GM19372 (cell line): ENCODE data around the gene CCDC57.

Source experiments
- ATAC-seq: cut with Tn5 transposase; IDR thresholded peaks from one replicate; pipeline ENCODE4 v1.9.1; 2021; ENCODE audit warnings: mild to moderate bottlenecking, low read depth, moderate library complexity; ENCODE audit not compliant: unreplicated experiment

Gene CCDC57

DNA sequence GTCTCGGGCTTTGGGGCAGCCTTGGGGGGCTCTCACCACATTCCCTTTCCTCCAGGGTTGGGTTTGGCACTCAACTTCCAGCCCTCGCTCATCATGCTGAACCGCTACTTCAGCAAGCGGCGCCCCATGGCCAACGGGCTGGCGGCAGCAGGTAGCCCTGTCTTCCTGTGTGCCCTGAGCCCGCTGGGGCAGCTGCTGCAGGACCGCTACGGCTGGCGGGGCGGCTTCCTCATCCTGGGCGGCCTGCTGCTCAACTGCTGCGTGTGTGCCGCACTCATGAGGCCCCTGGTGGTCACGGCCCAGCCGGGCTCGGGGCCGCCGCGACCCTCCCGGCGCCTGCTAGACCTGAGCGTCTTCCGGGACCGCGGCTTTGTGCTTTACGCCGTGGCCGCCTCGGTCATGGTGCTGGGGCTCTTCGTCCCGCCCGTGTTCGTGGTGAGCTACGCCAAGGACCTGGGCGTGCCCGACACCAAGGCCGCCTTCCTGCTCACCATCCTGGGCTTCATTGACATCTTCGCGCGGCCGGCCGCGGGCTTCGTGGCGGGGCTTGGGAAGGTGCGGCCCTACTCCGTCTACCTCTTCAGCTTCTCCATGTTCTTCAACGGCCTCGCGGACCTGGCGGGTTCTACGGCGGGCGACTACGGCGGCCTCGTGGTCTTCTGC is 24.6 kb upstream of the CCDC57 start:
- no peak for ATAC-seq

DNA sequence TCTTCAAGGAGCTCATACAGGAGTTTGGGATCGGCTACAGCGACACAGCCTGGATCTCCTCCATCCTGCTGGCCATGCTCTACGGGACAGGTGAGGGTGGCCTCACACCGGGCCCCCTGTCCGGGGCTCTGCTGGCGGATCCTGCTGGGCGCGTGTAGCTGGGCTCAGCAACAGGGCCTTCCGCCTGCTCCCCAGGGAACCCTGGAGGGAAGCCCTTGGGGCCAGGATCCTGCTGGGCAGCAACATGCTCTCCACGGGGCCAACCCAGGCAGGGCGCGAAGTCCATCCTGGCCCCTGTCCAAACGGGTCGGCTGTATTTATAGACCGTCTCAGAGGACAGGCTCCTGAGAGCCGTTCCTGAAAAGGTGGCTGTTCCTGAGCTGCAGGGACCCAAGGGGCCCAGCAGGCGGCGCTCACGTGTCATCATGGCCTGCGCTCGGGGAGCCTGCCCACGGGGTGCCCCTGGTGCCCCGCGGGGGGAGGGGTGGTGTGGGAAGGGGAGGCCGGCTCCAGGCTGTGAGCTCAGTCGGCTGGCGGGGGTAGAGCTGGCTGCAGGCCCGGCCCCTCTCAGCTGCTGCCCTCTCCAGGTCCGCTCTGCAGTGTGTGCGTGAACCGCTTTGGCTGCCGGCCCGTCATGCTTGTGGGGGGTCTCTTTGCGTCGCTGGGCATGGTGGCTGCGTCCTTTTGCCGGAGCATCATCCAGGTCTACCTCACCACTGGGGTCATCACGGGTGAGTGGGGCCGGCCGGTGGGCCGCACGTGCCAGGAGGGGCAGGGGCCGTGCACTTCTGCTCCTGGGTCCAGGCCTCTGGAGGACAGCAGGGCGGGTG is 23.7 kb upstream of the CCDC57 start:
- ATAC-seq = no peak

DNA sequence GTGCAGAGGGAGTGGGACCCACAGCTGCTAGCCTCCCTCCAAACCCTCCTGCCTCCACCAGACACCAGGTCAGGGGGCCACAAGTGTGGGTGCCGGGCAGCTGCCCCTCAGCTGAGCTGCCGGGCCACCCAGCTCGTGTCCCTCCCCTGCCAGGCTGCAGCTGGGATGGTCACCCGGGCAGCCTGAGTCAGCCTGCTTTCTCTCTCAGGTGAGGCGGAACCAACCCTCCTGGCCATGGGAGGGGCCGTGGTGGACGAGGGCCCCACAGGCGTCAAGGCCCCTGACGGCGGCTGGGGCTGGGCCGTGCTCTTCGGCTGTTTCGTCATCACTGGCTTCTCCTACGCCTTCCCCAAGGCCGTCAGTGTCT is 23.1 kb upstream of the CCDC57 start:
- no peak for ATAC-seq

DNA sequence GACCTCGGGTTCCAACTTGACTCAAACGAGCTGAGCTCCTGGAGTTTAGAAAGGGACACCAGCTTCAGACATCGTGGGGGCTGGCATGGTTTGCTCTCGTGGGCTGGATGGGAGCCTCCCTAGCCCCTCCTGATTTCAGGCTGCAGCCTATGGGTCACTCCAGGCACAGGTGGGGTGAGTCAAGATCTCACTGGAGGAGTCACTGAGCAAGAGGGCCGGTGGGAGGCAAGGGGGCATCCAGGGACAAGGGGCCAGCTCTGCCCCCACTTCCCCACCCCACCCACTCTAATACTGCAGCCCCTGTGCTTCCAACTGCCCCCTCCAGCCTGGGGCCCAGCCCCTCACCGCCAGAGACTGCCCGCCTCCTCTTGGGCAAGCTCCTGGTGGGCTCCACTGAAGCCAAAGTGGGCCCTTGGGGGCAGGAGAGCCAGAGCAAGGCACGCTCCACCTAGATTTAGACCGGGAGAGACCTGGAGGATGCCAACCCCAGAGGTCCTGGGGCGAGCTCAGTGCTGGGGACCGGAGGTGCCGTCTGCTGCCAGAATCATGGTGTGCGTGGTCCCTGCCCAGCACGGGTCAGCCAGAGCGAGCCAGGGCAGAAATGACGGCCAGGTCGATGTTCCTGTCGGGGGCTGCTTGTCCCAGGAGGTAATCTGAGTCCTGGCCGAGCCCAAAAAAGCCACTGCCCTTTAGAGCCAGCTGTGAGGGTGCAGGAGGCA is 22.6 kb upstream of the CCDC57 start:
- ATAC-seq = no peak

DNA sequence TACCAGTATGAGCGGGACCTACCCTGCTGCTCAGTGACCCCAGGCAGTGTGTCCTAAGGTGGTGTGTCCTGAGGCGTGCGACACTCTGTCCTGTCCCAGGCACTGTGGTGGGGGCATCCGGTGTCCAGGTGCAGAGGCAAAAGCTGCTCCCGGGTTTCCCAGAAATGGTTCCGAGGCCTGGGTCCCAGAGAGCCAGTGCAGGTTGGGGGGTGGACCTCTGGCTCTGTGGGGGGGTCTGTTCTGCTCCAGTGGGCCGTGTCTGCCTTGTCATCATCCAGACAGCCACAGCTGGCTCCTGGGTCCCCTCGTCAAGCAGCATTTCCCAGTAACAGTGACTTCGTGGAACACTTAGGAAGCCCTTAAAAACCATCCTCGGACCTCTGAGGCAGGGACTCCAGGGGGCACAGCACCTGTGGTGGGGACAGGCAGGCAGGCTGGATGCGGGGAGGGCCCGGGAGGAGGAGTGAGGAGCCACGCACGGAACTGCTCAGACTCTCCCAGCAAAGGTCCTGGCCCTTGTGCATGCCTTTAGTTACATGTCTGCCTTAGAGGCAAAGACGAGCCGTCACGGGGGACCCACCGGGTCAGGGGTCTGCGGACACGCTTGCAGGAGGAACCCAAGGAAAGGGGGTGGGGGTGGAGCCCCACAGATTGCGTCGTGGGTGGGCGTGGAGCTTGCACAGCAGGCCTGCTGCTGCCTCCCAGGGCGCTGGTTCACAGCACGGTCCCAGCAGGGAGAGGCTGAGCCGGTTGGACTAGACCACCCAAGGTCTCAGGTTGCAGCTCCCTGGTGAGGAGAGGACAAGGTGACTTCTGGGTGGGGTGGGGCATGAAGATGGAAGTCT is 21.8 kb upstream of the CCDC57 start:
- ATAC-seq = no peak

DNA sequence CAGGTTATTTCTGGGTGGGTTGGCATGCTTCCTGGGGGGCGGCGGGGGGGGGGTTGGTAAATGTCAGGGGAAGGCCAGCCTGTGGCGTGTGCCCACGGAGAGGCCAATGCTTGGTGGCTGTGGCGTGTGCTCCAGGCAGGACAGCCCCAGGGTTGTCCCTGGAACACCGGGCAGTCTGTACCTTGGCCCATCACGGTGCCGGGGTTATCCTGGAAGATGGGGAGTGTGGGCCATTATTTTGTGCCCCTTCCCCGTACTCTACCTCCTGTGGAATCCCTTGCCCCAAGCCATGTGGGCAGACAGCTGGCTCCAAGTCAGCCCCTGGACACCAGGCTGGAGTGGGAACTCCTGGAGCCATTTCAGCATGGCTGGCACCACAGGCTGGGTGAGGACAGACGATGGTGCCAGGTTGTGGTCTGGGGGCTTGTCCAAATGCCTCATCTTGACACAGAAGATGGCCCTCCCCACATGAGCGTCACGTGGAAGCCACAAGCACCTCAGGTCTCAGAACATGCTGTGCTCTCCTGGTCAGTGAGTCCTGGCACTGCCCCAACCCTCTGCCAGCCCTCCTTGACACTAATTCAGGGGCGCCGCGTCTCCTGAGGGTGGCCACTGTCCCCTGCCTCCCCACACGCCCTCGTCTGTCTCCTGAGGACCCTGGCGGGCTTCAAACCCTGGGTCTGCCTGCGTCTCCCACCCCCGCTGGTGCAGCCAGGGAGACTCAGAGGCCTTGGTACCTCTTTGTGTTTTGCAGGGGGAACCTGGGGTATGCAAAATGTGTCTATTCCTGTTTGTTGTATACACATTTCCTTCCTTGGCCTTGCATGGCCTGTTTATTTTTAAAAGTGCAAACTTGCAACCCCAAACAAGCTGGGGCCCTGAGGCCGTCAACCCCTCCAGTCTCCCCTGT is 20.5 kb upstream of the CCDC57 start:
- no peak for ATAC-seq

DNA sequence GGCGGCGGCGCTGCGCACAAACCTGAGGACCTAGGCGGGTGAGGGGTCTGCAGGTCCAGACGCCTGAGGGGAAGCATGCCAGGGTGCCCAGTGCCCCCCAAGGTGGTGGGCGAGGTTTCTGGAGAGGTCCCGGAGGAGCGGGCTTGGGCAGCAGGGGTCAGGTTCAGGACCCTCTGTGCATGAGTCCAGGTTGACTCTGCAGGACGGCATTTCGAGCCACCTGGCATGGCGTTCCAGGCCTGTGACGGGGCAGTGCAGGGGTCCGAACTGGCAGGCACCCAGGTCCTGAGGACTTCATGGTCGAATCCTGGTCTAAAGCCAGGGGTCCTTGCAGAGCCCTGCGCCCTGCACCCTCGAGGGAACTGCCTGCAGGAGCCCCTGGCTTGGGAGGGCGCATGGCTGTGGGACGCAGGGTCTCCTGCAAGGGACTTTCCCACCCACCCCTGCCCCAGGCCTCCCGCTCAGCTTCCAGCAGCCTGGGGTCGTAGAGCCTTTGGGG is 19.7 kb upstream of the CCDC57 start:
- ATAC-seq = no peak

DNA sequence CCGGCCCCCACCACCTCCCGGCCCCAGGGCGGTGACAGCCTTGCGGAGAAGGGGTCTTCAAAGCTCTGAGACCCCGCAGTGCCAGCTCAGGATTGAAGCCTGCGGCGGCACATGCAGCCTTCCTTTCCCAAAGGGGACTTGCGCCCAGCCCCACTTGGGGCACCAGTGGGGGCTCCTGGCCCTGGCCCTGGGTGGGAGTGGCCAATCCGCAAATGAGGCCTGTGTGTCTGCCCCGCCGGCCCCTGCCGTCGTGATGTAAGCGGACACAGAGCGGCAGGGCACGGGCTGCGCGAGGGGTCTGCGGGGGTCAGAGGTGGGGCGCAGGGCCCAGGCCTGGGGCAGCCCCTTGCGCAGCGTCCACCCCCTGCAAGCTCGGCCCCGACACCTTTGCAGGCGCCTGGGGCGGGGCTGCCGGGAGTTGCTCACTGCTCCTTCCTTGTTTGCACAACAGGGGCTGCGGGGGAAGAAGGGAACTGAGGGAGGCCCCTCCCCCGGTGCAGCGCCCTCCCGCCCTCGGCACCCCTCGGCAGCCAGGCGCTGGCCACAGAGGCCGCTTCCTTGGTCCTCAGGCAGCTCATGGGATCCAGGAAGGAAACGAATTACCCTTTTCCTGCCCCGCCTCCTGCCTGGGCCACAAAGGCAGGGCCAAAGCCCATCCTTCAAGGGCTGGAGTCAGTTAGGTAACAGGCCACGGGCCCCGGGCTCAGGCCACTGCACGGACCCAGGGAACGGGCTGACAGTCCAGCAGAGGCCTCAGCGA is 19.1 kb upstream of the CCDC57 start:
- no peak for ATAC-seq

DNA sequence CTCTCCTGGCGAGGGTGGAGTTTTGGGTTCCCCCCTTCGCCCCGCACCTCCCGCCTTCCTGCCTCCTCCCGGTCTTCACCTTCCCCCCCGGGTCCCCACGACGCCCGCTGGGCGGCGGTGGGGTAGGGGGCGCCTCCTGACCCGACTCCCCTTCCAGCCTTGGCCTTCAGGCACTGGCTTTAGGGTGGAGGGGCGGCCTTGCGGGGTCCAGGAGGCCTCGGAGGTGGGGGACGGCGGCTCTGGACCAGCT is 18.6 kb upstream of the CCDC57 start:
- no peak for ATAC-seq

DNA sequence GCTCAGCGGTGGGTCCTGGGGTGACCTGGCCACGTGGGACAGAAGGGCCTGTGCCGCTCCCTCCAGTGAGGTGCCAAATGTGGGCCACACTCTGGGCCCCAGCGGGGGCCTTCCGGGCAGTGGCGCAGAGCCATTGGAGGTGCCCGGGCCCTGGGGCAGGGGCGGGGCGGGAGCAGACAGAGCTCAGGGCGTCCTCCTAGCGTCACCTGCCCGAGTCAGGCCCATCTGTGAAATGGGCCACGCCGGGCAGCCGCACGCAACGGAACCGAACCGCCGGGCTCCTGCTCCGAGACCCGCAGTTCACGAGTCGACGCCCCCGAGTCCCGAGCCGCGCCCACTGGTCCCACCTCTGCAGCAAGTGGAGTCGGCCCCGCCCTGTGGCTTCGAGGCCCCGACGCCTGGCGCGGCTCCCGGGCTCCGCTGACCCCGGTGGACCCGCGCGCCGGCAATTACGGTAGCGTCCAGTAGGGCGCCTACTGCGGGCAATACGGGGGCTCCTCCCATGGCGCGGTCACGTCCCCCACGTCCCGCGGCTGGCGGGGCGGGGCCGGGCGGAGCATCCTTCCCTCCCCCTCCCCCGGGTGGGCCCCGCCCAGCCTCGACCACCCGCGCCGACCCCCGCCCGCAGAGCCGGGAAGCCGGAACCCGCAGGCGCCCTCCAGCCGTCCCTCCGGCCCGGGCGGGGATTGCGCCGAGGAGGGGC is 18.1 kb upstream of the CCDC57 start:
- ATAC-seq = peak; percentile 35

DNA sequence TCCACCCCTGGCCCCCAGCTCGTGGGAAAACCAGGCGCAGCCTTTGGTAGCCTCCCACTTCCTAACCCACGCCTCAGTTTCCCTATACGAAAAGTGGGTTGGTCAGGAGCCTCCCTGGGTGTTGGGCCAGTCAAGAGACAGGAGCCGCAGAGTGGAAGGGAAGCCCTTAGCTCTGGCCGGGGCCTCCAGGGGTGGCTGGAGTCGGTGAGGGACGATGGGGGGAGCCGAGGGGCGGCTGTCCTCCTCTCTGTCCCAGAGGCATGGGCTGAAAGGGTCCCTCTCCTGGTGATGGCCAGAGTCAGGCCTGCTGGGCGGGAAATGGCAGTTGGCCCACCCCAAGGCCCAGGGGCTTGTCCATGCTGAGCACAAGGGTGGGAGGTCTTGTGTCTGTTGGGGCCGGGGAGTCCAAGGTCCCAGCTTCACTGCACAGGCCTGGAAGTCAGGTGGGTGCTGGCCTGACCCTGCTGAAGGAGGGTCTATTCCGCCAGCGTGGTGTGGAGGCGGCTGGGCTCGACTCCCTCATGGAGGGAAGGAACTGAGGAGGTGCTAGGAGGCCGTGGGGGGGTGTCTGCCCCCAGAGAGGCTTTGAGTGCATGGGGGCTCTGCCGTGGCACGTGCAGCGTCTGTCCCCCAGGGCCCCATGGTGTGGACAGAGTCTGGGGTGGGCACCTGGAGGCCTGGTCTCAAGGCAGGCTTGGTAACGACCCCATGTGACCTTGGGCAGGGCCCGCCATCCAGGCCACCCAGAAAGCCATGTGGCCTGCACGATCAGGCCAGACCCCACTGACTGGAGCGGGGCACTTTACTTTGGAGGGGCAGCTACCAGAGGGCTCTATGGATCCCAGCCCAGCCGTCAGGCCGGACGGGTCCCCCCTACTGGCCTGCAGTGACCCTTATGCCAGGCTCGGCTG is 17.3 kb upstream of the CCDC57 start:
- ATAC-seq = no peak

DNA sequence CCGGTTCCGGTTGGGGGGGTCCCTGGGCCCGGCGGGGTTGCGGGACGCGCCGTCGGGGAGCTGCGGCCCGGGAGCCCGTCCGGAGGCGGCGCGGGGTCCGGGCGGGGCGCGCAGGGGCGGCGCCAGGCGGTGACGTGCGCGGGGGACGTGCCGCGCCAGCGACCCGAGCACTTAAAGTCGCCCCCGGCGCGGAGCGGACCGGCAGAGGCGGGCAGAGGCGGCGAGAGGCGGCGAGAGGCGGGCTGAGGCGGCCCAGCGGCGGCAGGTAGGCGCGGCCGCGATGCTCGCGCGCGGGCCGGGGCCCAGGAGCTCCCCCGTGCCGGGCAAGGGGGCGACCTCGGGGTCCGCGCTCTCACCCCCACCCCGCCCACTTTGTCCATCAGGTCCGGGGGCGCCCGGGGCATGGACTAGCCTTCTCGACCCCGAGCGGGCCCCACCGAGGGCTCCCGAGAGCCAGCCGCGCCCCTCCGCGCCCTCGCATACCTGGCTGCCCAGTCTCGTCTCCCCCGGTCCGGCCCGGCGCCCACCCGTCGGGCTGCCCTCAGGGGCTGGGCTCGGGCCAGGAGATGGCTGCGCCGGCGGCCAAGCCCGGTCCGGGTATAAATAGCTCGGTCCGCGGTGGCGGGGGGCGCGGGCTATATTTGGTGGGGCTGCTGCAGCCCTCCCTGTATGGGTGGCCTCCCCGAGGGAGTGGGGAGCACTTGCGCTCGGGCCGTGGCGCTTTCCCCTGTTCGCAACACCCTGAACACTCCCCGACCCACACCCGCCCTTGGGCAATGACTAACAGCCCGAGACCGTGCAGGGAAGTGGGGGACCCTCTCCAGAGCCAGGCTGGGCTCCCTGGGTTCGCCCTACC is 16.4 kb upstream of the CCDC57 start, which contains the start of gene SLC16A3:
Gene SLC16A3 (plus strand): TSS at position 201 of the 856 bp plus-strand sequence. CDS start 6,967 bp downstream, outside the sequence.
- peak; percentile 43 for ATAC-seq

DNA sequence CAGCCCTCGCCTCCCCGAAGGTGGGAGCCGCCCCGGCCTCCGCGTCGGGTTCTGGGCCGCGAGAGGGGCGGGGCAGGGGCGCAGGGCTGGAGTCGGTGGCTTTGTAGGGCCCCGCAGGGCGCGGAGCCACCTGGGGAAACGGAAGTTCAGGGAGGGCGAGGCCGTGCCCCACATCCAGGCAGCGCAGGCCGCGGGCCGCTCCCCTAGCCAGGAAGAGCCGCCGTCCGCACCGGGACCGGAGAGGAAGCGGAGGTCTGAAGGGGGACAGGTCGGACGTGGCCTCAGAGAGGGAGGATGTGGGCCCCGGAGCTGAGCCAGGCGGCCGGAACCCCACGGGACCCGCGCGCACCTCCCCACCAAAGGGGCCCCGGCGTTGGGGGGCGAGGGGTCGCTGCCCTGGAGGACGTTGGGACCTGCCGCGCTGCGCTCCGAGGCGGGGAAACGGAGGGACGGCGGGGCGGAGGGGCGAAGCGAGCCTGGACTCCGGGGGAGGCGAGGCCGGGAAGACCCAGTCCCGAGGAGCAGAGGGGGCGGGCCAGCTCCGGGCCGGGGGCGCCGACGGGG is 15.7 kb upstream of the CCDC57 start:
- peak; percentile 15 for ATAC-seq

DNA sequence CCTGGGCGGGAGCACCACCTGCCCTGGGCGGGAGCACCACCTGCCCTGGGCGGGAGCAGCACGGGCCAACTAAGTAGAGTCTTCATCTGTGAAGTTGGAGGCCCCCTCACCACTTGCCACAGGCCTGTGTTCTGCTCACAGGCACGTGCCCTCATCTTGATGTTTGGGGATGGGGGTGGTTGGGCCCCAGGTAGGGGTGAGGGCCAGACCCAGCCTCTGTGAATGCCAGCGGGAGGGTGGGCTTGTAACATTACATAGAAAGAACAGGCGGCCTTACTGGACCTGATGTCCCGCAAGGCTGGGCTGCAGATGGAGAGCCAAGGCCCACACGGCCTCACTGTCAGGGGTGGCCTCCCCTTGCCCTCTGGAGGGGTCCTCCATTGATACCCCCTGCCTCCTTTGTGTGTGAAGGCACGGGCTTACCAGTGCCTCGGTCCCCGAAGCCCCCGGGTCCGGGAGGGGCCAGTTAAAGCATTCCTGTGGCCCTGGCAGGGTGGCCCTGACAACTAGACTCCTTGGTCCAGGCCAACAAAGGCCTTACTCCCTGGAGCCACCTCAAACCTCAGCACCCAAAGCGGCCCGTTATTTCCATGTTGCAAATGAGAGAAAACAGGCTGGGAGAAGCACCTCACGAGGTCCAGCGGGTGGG is 15.1 kb upstream of the CCDC57 start:
- ATAC-seq = no peak

DNA sequence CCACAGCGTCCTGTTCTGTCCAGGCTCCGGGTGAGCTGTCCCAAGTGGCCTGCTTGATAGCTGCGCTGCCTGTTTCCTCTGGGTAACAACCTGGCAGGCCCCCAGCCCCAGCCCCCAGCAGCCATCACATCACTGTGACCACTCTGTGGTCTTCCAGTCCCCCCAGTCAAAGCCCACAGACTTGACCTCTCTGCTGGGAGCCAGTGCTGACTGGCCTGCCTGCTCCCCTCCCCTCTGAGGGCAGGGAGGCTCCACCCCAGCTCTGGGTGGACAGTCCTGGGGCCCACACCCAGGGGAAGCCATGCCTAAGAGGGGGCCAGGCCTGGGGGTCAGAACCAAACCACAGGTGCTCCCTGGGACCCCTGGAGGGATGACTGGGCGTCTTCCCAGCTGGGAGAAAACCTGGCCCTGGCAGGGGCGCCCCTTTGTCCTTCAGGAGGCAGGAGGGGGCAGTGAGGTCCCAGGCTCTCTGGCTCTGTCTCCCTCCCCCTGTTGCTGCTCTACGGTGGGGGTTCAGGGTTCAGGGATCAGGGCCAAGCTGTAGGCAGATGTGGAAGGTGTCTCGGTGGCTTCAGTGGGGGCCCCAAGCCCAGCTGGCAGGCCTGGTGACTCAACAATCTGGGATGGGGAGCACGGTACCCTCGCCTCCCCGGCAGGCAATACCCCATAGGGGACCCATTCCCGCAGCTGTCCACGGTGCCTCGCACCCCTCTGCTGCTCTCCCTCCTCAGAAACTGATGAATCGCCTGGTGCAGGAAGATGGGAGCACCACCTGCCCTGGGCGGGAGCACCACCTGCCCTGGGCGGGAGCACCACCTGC is 14.4 kb upstream of the CCDC57 start:
- no peak for ATAC-seq
